HS-27A (cell line): ENCODE results near the gene GMPR.

Experiments used
- DNase-seq: peaks from one replicate; pipeline ENCODE4 v3.0.0-alpha.2; 2012; ENCODE audit warnings: low read depth, missing footprints

The GMPR gene

GRCh38 chr6:16272201-16272600, 33.8 kb downstream of the GMPR start:
- DNase-seq = no peak

- DNase-seq = no peak
Observed at GRCh38 chr6:16273256-16273655, 34.9 kb downstream of the GMPR start.

- DNase-seq = no peak
Observed at GRCh38 chr6:16274483-16274882, 36.1 kb downstream of the GMPR start.

- DNase-seq = no peak
Observed at GRCh38 chr6:16274885-16275589, 36.6 kb downstream of the GMPR start.

- DNase-seq = peak; percentile 82
Observed at GRCh38 chr6:16277101-16277981, 39.0 kb downstream of the GMPR start.

- DNase-seq = no peak
Observed at GRCh38 chr6:16278048-16278724, 39.8 kb downstream of the GMPR start.

GRCh38 chr6:16278750-16279149, 40.4 kb downstream of the GMPR start:
- no peak for DNase-seq

- DNase-seq = no peak
Observed at GRCh38 chr6:16279243-16279642, 40.9 kb downstream of the GMPR start.

- no peak for DNase-seq
Observed at GRCh38 chr6:16282370-16282769, 44.0 kb downstream of the GMPR start.

- no peak for DNase-seq
Observed at GRCh38 chr6:16284472-16284871, 46.1 kb downstream of the GMPR start.

GRCh38 chr6:16285467-16286150, 47.2 kb downstream of the GMPR start:
- no peak for DNase-seq

- DNase-seq = peak; percentile 15
Observed at GRCh38 chr6:16286151-16286522, 47.8 kb downstream of the GMPR start.

- no peak for DNase-seq
Observed at GRCh38 chr6:16288163-16288562, 49.8 kb downstream of the GMPR start.

GRCh38 chr6:16291739-16292138, 53.4 kb downstream of the GMPR start:
- no peak for DNase-seq

GRCh38 chr6:16292432-16292831, 54.0 kb downstream of the GMPR start:
- DNase-seq = no peak

- no peak for DNase-seq
Observed at GRCh38 chr6:16292942-16293341, 54.6 kb downstream of the GMPR start.

GRCh38 chr6:16294371-16294770, 56.0 kb downstream of the GMPR start:
- no peak for DNase-seq

GRCh38 chr6:16295060-16295459, 56.7 kb downstream of the GMPR start:
- no peak for DNase-seq

GRCh38 chr6:16295471-16295870, 57.1 kb downstream of the GMPR start:
- DNase-seq = no peak

- DNase-seq = no peak
Observed at GRCh38 chr6:16296061-16296670, 57.8 kb downstream of the GMPR start.

- DNase-seq = no peak
Observed at GRCh38 chr6:16299861-16300260, 61.5 kb downstream of the GMPR start.

- DNase-seq = no peak
Observed at GRCh38 chr6:16301511-16301910, 63.1 kb downstream of the GMPR start.
